H1 (cell line): Measurements from ENCODE around the gene CYSRT1. TPM values are rescaled to one million over a fixed set of nuclear protein-coding genes. Genes with fewer than 3 reads are reported as not detected.

Experiments used
- CTCF ChIA-PET: fragments of 300-600 bp; sonication (Branson Sonifier 250); formaldehyde crosslinking; loops from one replicate; lab custom pipeline; 2021; ENCODE audit not compliant: partially characterized antibody; lab: Charles Lee
- POLR2A ChIA-PET: fragments of 300-600 bp; sonication (Branson Sonifier 250); formaldehyde crosslinking; loops from one replicate; lab custom pipeline; 2021; ENCODE audit warnings: inconsistent platforms; ENCODE audit not compliant: partially characterized antibody; lab: Charles Lee
- DNase-seq, 2 experiments: peaks; one replicate each; pipeline versions ENCODE4 v3.0.0 to v3.0.0-alpha.2; 2010 to 2022; ENCODE audit warnings: low spot score in 2 of 2, low read depth in 1 of 2, mixed read lengths in 1 of 2
- FAIRE-seq: peaks from 2 replicates; lab custom pipeline; 2011; peaks lifted over from hg19 to GRCh38; lab: Jason Lieb, UNC
- H2AFZ ChIP-seq: 2 replicates; pipeline ENCODE4 v1.8.1; 2012; ENCODE audit warnings: low read length, inconsistent platforms
- H2AK5ac ChIP-seq: 2 replicates; pipeline ENCODE4 v1.6.1; 2013; ENCODE audit warnings: low read depth, low read length
- H2BK120ac ChIP-seq: replicated peaks from 2 replicates; pipeline ENCODE3; 2013; ENCODE audit warnings: low read depth, low read length, inconsistent platforms
- H2BK12ac ChIP-seq: 2 replicates; pipeline ENCODE4 v1.6.1; 2013; ENCODE audit warnings: low read depth, low read length
- H2BK15ac ChIP-seq: 2 replicates; pipeline ENCODE4 v1.6.1; 2013; ENCODE audit warnings: low read length
- H2BK20ac ChIP-seq: 2 replicates; pipeline ENCODE4 v1.6.1; 2013; ENCODE audit warnings: low read length
- H2BK5ac ChIP-seq: 2 replicates; pipeline ENCODE4 v1.6.1; 2013; ENCODE audit warnings: low read depth, low read length
- H3K14ac ChIP-seq: 2 replicates; pipeline ENCODE4 v1.6.1; 2013; ENCODE audit warnings: inconsistent platforms; ENCODE audit not compliant: insufficient read length
- H3K18ac ChIP-seq: 2 replicates; pipeline ENCODE4 v1.6.1; 2013; ENCODE audit warnings: low read length; ENCODE audit errors: extremely low read depth
- H3K23ac ChIP-seq: 2 replicates; pipeline ENCODE4 v1.6.1; 2013; ENCODE audit warnings: inconsistent platforms; ENCODE audit not compliant: insufficient read length
- H3K23me2 ChIP-seq: 2 replicates; pipeline ENCODE4 v1.6.1; 2013; ENCODE audit warnings: low read depth, low read length
- H3K27ac ChIP-seq: 2 replicates; pipeline ENCODE4 v1.6.1; 2011; ENCODE audit warnings: low read depth, low read length, inconsistent platforms
- H3K27me3 ChIP-seq, 4 experiments: replicated peaks in 1 of 4; 1 replicate in 1 of 4; 2 replicates in 3 of 4; pipeline versions ENCODE4 v1.6.1 to v1.8.1; 2011 to 2013; ENCODE audit warnings: low read length in 3 of 4, mild to moderate bottlenecking in 3 of 4, inconsistent platforms in 2 of 4, mixed read lengths in 2 of 4, moderate library complexity in 1 of 4; ENCODE audit not compliant: control insufficient read depth in 3 of 4, insufficient read depth in 3 of 4; ENCODE audit errors: extremely low read depth in 1 of 4
- H3K36me3 ChIP-seq, 4 experiments: 2 replicates each; pipeline versions ENCODE4 v1.6.1 to v1.8.1; 2011 to 2013; ENCODE audit warnings: mild to moderate bottlenecking in 4 of 4, low read length in 3 of 4, moderate library complexity in 2 of 4, control low read depth in 1 of 4, inconsistent platforms in 1 of 4; ENCODE audit not compliant: insufficient read depth in 4 of 4, control insufficient read depth in 2 of 4
- H3K4ac ChIP-seq: replicated peaks from 2 replicates; pipeline ENCODE3; 2013; ENCODE audit warnings: low read length, low read depth, mixed read lengths, inconsistent platforms; ENCODE audit not compliant: insufficient read length
- H3K4me1 ChIP-seq, 4 experiments: replicated peaks in 1 of 4; 1 replicate in 1 of 4; 2 replicates in 3 of 4; pipeline versions ENCODE4 v1.6.1 to v1.8.1; 2011 to 2013; ENCODE audit warnings: low read length in 3 of 4, inconsistent platforms in 2 of 4, mixed read lengths in 1 of 4; ENCODE audit not compliant: insufficient read depth in 4 of 4, control insufficient read depth in 3 of 4
- H3K4me2 ChIP-seq, 2 experiments: 2 replicates each; pipeline versions ENCODE4 v1.6.1 to v1.8.1; 2011 to 2013; ENCODE audit warnings: low read depth in 2 of 2, low read length in 2 of 2, control low read depth in 1 of 2, inconsistent platforms in 1 of 2, mild to moderate bottlenecking in 1 of 2; ENCODE audit not compliant: insufficient read depth in 1 of 2
- H3K4me3 ChIP-seq, 4 experiments: fragments of 200-600, 300-600 bp in 1 of 4; sonication (generic), shearing (Covaris generic), sonication (Bioruptor Twin) in 1 of 4; 2 replicates each; pipeline versions ENCODE4 v1.5.1 to v1.8.1; 2011 to 2016; ENCODE audit warnings: low read length in 4 of 4, low read depth in 3 of 4, control low read depth in 2 of 4, inconsistent platforms in 2 of 4, mild to moderate bottlenecking in 2 of 4, mixed read lengths in 1 of 4, moderate library complexity in 1 of 4; ENCODE audit not compliant: insufficient read depth in 2 of 4; ENCODE audit errors: extremely low read depth in 1 of 4
- H3K56ac ChIP-seq: replicated peaks from 2 replicates; pipeline ENCODE3; 2013; ENCODE audit warnings: low read depth, mild to moderate bottlenecking, mixed read lengths, low read length, inconsistent platforms; ENCODE audit not compliant: insufficient read length
- H3K79me1 ChIP-seq: 2 replicates; pipeline ENCODE4 v1.6.1; 2013; ENCODE audit warnings: low read depth, low read length, control low read depth
- H3K79me2 ChIP-seq, 2 experiments: 2 replicates each; pipeline versions ENCODE4 v1.6.1 to v1.8.1; 2012 to 2013; ENCODE audit warnings: low read length in 2 of 2, mild to moderate bottlenecking in 2 of 2, inconsistent platforms in 1 of 2; ENCODE audit not compliant: insufficient read depth in 2 of 2, control insufficient read depth in 1 of 2
- H3K9ac ChIP-seq, 4 experiments: replicated peaks in 1 of 4; 1 replicate in 1 of 4; 2 replicates in 3 of 4; pipeline versions ENCODE4 v1.6.1 to v1.8.1; 2011 to 2013; ENCODE audit warnings: low read depth in 3 of 4, low read length in 3 of 4, control low read depth in 2 of 4, mild to moderate bottlenecking in 2 of 4, moderate library complexity in 2 of 4, inconsistent platforms in 1 of 4; ENCODE audit errors: extremely low read depth in 1 of 4
- H3K9me3 ChIP-seq, 2 experiments: 2 replicates each; pipeline versions ENCODE4 v1.6.1 to v1.8.1; 2012 to 2013; ENCODE audit warnings: mild to moderate bottlenecking in 2 of 2, moderate library complexity in 2 of 2, control low read depth in 1 of 2, inconsistent platforms in 1 of 2, low read depth in 1 of 2, low read length in 1 of 2, mixed read lengths in 1 of 2; ENCODE audit not compliant: insufficient read depth in 2 of 2
- H4K20me1 ChIP-seq, 2 experiments: replicated peaks in 1 of 2; 2 replicates each; pipeline versions ENCODE3 to v1.8.1; 2011 to 2013; ENCODE audit warnings: inconsistent platforms in 2 of 2, low read length in 2 of 2, mild to moderate bottlenecking in 1 of 2; ENCODE audit not compliant: insufficient read depth in 2 of 2, control insufficient read depth in 1 of 2
- H4K5ac ChIP-seq: 2 replicates; pipeline ENCODE4 v1.6.1; 2013; ENCODE audit warnings: low read length, low read depth, mixed read lengths, inconsistent platforms; ENCODE audit not compliant: insufficient read length
- H4K8ac ChIP-seq: 2 replicates; pipeline ENCODE4 v1.8.0; 2013; ENCODE audit warnings: mild to moderate bottlenecking, moderate library complexity, low read length, inconsistent platforms; ENCODE audit not compliant: insufficient read depth; ENCODE audit errors: extremely low read depth
- H4K91ac ChIP-seq: replicated peaks from 2 replicates; pipeline ENCODE3; 2013; ENCODE audit warnings: low read length, mixed read lengths, inconsistent platforms; ENCODE audit not compliant: insufficient read length
- BCL11A ChIP-seq, 2 experiments: IDR thresholded peaks; one replicate each; pipeline ENCODE4 v1.6.1; 2011; ENCODE audit warnings: low read depth in 2 of 2, low read length in 2 of 2, mild to moderate bottlenecking in 2 of 2
- CTCF ChIP-seq, 3 experiments: IDR thresholded peaks; 1 replicate in 2 of 3; 2 replicates in 1 of 3; pipeline versions ENCODE4 v1.5.1 to v1.6.1; 2011; ENCODE audit warnings: low read length in 3 of 3, mild to moderate bottlenecking in 3 of 3, inconsistent platforms in 2 of 3, low read depth in 1 of 3, moderate library complexity in 1 of 3; ENCODE audit not compliant: insufficient read depth in 1 of 3; ENCODE audit errors: control extremely low read depth in 1 of 3
- FOSL1 ChIP-seq: IDR thresholded peaks from 2 replicates; pipeline ENCODE4 v1.6.1; 2011; ENCODE audit warnings: mild to moderate bottlenecking, low read depth, low read length, moderate library complexity; ENCODE audit not compliant: insufficient read depth
- GABPA ChIP-seq: IDR thresholded peaks from 2 replicates; pipeline ENCODE4 v1.6.1; 2011; ENCODE audit warnings: mild to moderate bottlenecking, low read length, moderate library complexity, borderline replicate concordance; ENCODE audit not compliant: insufficient read depth
- RAD21 ChIP-seq, 2 experiments: IDR thresholded peaks in 1 of 2; conservative IDR thresholded peaks in 1 of 2; 2 replicates each; pipeline ENCODE4 v1.6.1; 2011; ENCODE audit warnings: low read depth in 2 of 2, low read length in 2 of 2, improper control_type of control experiment in 1 of 2, inconsistent platforms in 1 of 2, mild to moderate bottlenecking in 1 of 2, moderate library complexity in 1 of 2
- TAF1 ChIP-seq: IDR thresholded peaks from 2 replicates; pipeline ENCODE4 v1.6.1; 2011; ENCODE audit warnings: mild to moderate bottlenecking, low read depth, low read length
- WGBS, 2 experiments: shearing (Covaris generic) in 1 of 2; methylation state at CpG; one replicate each; pipeline versions ENCODE4 v1.1.6 to v1.1.7; 2013 to 2015; ENCODE audit warnings: low lambda C conversion rate in 2 of 2, mixed read lengths in 2 of 2, inconsistent platforms in 1 of 2, low coverage in 1 of 2, missing lambda C conversion rate in 1 of 2; ENCODE audit not compliant: insufficient replicate concordance in 2 of 2, insufficient coverage in 1 of 2, insufficient read length in 1 of 2; ENCODE audit errors: extremely low coverage in 1 of 2, missing lambda C conversion rate in 1 of 2; 5-methylcytosine and 5-hydroxymethylcytosine counted together
- polyA plus RNA-seq, 7 experiments: library from polyadenylated mRNA; depleted of rRNA in 3 of 7; stranded (reverse) in 5 of 7; unstranded in 2 of 7; fragments of >200 nt in 5 of 7; fragments of 200-250 nt in 2 of 7; gene quantifications; 1 replicate in 5 of 7; 2 replicates in 1 of 7; 4 replicates in 1 of 7; pipeline versions ENCODE4 v1.2.1 to v1.2.3, GENCODE V29; 2011 to 2013; ENCODE audit warnings: missing spikeins in 2 of 7, mixed read lengths in 2 of 7
- total RNA-seq: library from RNA; stranded (reverse); fragmentation: NEBNext Ultra II Directional; extraction: Animal tissue kit (Norgen Biotek cat#: 25700); gene quantifications from 2 replicates; pipeline ENCODE4 v1.2.1, GENCODE V29; 2021

CYSRT1 gene
- total and polyA plus RNA-seq, 2 of the 8 experiments (the other 6 are each of a cell fraction or from before 2014, with no cell fraction given), result 1.0 to 6.5 TPM

GRCh38 chr9:137175345-137175961, 49.5 kb upstream of the CYSRT1 start:
- H3K4me2 ChIP-seq, result peak overlapping the region in 1 of 2 experiments; percentile 30; a peak in 1 of 4 replicates
- peaks cover 0 to 11% (median 6%) of the 10 kb centered on the region in 4 experiments; a peak in 6 of 7 replicates for H3K4me1 ChIP-seq

More at GRCh38 chr9:137175345-137175961, 49.5 kb upstream of the CYSRT1 start:
- Histone ChIP-seq H3K14ac (no peak overlapping the region), H3K18ac (no peak overlapping the region), H3K79me2 (no peaks in the 10 kb centered on the region), H2AK5ac (no peak overlapping the region), H3K9ac (no peak overlapping the region), H4K5ac (no peak overlapping the region), H3K4me3 (peak overlapping the region in 1 of 4 experiments; percentile 27; a peak in 1 of 8 replicates), H3K27ac (no peak overlapping the region), H3K23me2 (no peaks in the 10 kb centered on the region; the same call in 1 of the 2 replicates), H3K9me3 (no peaks in the 10 kb centered on the region), H3K23ac (no peak overlapping the region), H3K36me3 (peaks cover 0 to 7% (median 0%) of the 10 kb centered on the region in 4 experiments; a peak in 2 of 8 replicates), H3K27me3 (peaks cover 2 to 21% (median 16%) of the 10 kb centered on the region in 4 experiments), H2BK12ac (peak overlapping the region; percentile 50; the same call in 1 of the 2 replicates), H3K56ac (no peak overlapping the region), H2BK15ac (no peak overlapping the region), H3K79me1 (no peaks in the 10 kb centered on the region), H4K8ac (no peak overlapping the region), H2BK5ac (no peak overlapping the region), H4K91ac (no peak overlapping the region), H2BK120ac (no peak overlapping the region), H2BK20ac (no peak overlapping the region), H4K20me1 (peaks cover 2 to 18% of the 10 kb centered on the region in 2 experiments), H3K4ac (no peak overlapping the region), H2AFZ (no peak overlapping the region)
- ChIA-PET POLR2A (interaction anchor here (0.7 to 3.7 kb wide), 22 partner anchors 9 to 106 kb away, joined by 3 to 15 read pairs (median 4); partner anchors contain the start of genes MAN1B1, NDOR1, SSNA1 and TMEM203), CTCF (interaction anchor here (0.7 to 3.9 kb wide), 32 partner anchors 8 to 201 kb away, joined by 3 to 47 read pairs (median 5); partner anchors contain the start of genes ABCA2, ANAPC2, GRIN1 and RNF208)
- 65% methylated on average over 27 of the region's 33 CpGs; no CpG with 5 or more reads in 1 of the 2 experiments for WGBS, 2 experiments
- TF ChIP-seq GABPA, result peak; percentile 82; the same call in 1 of the 2 replicates
- TF ChIP-seq TAF1, result no peak
- no peak for TF ChIP-seq BCL11A (IDR thresholded peaks at IDR 0.05; ENCODE audit: low read depth in 2 of 2, low read length in 2 of 2)
- peak in 2 of 3 experiments; percentile 72 to 75; a peak in 3 of 4 replicates for TF ChIP-seq CTCF (IDR thresholded peaks at IDR 0.05; ENCODE audit: control extremely low read depth in 1 of 3, insufficient read depth in 1 of 3, low read depth in 1 of 3, low read length in 3 of 3)
- TF ChIP-seq FOSL1, result 0 out of 2 replicates have a peak, but pooled peaks have one; percentile 11
- TF ChIP-seq RAD21 (IDR thresholded peaks at IDR 0.05 in 1 of 2, conservative IDR thresholded peaks at IDR 0.05 in 1 of 2; ENCODE audit: low read depth in 2 of 2, low read length in 2 of 2), result peak; percentile 70 to 77
- DNase-seq, result peak in 1 of 2 experiments; percentile 80
- no peak for FAIRE-seq
